ENCODE data around the gene KLK1.

Gene KLK1

GRCh38 chr19:50823389-50824042 lies at the start of gene KLK1:
Gene KLK1 (minus strand): TSS chr19:50823787. CDS start chr19:50823748, 39 bp downstream.
- DNase-seq (ENCODE audit: low read depth) = no peak
- no peak for TF ChIP-seq CTCF (IDR thresholded peaks at IDR 0.05; ENCODE audit: control insufficient read depth, extremely low read depth, insufficient read depth)
- H3K4me3 ChIP-seq (ENCODE audit: low read depth, low read length) = no peak within 1 kb of the TSS

- no peak for TF ChIP-seq CTCF (IDR thresholded peaks at IDR 0.05; ENCODE audit: control insufficient read depth, extremely low read depth, insufficient read depth)
- H3K4me3 ChIP-seq (ENCODE audit: low read depth, low read length) = peak within 1 kb of the TSS; percentile 59
- peak; percentile 100 for DNase-seq (ENCODE audit: low read depth)
Measured at GRCh38 chr19:50873056-50873455, 49.5 kb upstream of the KLK1 start, which contains the start of gene KLK2. Gene KLK2 (plus strand): TSS chr19:50873439. CDS start chr19:50873474, 35 bp downstream.

GRCh38 chr19:50870417-50871089 lies 47.0 kb upstream of the KLK1 start:
- no peak for TF ChIP-seq CTCF (IDR thresholded peaks at IDR 0.05; ENCODE audit: control insufficient read depth, extremely low read depth, insufficient read depth)
- no peak overlapping the region for H3K4me3 ChIP-seq (ENCODE audit: low read depth, low read length)
- no peak for DNase-seq (ENCODE audit: low read depth)

- TF ChIP-seq CTCF (IDR thresholded peaks at IDR 0.05; ENCODE audit: control insufficient read depth, extremely low read depth, insufficient read depth) = no peak
- DNase-seq (ENCODE audit: low read depth) = peak; percentile 95
- H3K4me3 ChIP-seq (ENCODE audit: low read depth, low read length) = no peak overlapping the region
Measured at GRCh38 chr19:50869479-50869878, 45.9 kb upstream of the KLK1 start.

- no peak for DNase-seq (ENCODE audit: low read depth)
- TF ChIP-seq CTCF (IDR thresholded peaks at IDR 0.05; ENCODE audit: control insufficient read depth, extremely low read depth, insufficient read depth) = no peak
- H3K4me3 ChIP-seq (ENCODE audit: low read depth, low read length) = no peak overlapping the region
Measured at GRCh38 chr19:50861496-50862286, 38.1 kb upstream of the KLK1 start.

GRCh38 chr19:50861010-50861409 lies 37.4 kb upstream of the KLK1 start:
- no peak for DNase-seq (ENCODE audit: low read depth)
- TF ChIP-seq CTCF (IDR thresholded peaks at IDR 0.05; ENCODE audit: control insufficient read depth, extremely low read depth, insufficient read depth) = no peak
- no peak overlapping the region for H3K4me3 ChIP-seq (ENCODE audit: low read depth, low read length)
